Peyer's patch (tissue), 4 donors: ENCODE data around the gene VPS50.

Source experiments
- POLR2A ChIP-seq, 2 donors: fragments of 450-650 bp; IDR thresholded peaks; one replicate each; pipeline ENCODE4 v1.5.1; 2017; ENCODE audit warnings: antibody characterized with exemption in 2 of 2, mild to moderate bottlenecking in 2 of 2, moderate library complexity in 2 of 2
- TF ChIP-seq, protein P1 (sequence below), 6 experiments: fragments of 450-650 bp in 4 of 6; fragments of 200-600 bp in 2 of 6; sonication (generic) in 1 of 6; IDR thresholded peaks; one replicate each; pipeline ENCODE4 v1.5.1; 2017 to 2019; ENCODE audit warnings: antibody characterized with exemption in 6 of 6, mild to moderate bottlenecking in 3 of 6, moderate library complexity in 1 of 6

GRCh38 chr7:93407239-93407638 lies 175.1 kb downstream of the VPS50 start:
- TF ChIP-seq, protein P1, sequence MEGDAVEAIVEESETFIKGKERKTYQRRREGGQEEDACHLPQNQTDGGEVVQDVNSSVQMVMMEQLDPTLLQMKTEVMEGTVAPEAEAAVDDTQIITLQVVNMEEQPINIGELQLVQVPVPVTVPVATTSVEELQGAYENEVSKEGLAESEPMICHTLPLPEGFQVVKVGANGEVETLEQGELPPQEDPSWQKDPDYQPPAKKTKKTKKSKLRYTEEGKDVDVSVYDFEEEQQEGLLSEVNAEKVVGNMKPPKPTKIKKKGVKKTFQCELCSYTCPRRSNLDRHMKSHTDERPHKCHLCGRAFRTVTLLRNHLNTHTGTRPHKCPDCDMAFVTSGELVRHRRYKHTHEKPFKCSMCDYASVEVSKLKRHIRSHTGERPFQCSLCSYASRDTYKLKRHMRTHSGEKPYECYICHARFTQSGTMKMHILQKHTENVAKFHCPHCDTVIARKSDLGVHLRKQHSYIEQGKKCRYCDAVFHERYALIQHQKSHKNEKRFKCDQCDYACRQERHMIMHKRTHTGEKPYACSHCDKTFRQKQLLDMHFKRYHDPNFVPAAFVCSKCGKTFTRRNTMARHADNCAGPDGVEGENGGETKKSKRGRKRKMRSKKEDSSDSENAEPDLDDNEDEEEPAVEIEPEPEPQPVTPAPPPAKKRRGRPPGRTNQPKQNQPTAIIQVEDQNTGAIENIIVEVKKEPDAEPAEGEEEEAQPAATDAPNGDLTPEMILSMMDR (IDR thresholded peaks at IDR 0.05): no peak
- no peak for TF ChIP-seq POLR2A (IDR thresholded peaks at IDR 0.05)
